Measurements from ENCODE around the gene ADGRA1.

Gene ADGRA1

DNA sequence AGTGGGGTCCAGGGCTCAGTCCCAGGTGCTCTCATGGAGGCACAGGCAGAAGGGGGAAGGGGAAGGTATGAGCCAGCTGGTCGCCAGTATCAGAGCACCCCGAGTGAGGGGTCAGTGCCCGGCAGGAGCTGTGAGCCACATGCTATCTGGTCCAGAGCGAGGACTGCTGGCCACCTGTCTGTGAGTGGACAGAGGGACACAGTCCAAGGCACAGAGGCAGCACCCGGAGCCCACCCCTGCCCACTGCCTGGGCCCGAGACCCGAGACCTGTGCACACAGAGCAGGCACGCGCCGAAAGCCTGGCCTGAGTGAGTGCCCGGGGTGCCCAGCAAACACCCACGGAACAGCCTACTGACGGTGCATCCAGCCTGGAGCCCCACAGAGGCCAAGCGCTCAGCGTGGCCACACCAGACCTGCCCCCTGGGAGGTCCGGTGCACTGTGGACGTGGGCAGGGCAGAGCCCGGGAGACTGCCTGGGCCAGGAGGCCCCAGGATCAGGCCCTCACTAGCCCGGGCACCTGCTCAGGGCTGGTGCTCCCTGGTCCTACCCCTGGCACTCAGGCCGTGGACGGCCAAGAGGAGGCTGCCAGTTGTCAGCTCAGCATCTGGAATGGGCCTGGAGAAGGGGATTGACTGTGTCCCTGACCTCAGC lies 29.4 kb downstream of the ADGRA1 start:
- Histone ChIP-seq H3K27me3 (ENCODE audit: control insufficient read depth in 2 of 2, insufficient read depth in 2 of 2, low read length in 2 of 2) (no peaks in the 10 kb centered on the region), H3K36me3 (ENCODE audit: control insufficient read depth in 2 of 2, insufficient read depth in 2 of 2, low read length in 2 of 2) (no peaks in the 10 kb centered on the region), H3K4me1 (ENCODE audit: control insufficient read depth in 2 of 2, insufficient read depth in 2 of 2, low read length in 2 of 2) (no peaks in the 10 kb centered on the region), H3K9ac (ENCODE audit: low read depth in 1 of 2, low read length in 2 of 2) (no peak overlapping the region), H3K27ac (ENCODE audit: low read depth in 2 of 2, low read length in 2 of 2) (no peak overlapping the region), H3K4me3 (ENCODE audit: low read length in 2 of 2) (no peak overlapping the region), H3K9me3 (ENCODE audit: control insufficient read depth in 2 of 2, low read length in 2 of 2) (peaks cover 0 to 3% of the 10 kb centered on the region in 2 donors)

DNA sequence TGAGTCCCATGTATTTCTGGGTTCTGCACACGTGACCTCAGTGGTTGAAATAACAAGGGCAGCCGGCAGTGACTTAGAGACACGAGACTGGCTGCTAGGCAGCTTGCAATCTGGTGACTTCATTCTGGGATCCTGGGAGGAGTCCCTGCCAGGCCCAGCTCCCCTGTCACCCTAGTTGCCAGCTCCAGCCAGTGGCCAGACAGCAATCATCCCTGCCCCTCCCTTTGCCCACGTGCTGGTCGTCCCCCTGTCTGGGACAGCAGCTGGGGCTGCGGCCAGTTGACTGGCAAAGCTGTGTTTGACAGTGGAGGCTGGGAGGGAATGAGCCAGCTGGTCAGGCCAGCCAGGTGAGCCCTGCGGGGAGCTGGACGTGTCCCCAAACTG lies 30.0 kb downstream of the ADGRA1 start:
- H3K27me3 ChIP-seq (ENCODE audit: control insufficient read depth in 2 of 2, insufficient read depth in 2 of 2, low read length in 2 of 2): no peaks in the 10 kb centered on the region
- no peaks in the 10 kb centered on the region for H3K36me3 ChIP-seq (ENCODE audit: control insufficient read depth in 2 of 2, insufficient read depth in 2 of 2, low read length in 2 of 2)
- H3K9ac ChIP-seq (ENCODE audit: low read depth in 1 of 2, low read length in 2 of 2): no peak overlapping the region
- H3K9me3 ChIP-seq (ENCODE audit: control insufficient read depth in 2 of 2, low read length in 2 of 2): peaks cover 0 to 3% of the 10 kb centered on the region in 2 donors
- no peak overlapping the region for H3K4me3 ChIP-seq (ENCODE audit: low read length in 2 of 2)
- no peak overlapping the region for H3K27ac ChIP-seq (ENCODE audit: low read depth in 2 of 2, low read length in 2 of 2)
- H3K4me1 ChIP-seq (ENCODE audit: control insufficient read depth in 2 of 2, insufficient read depth in 2 of 2, low read length in 2 of 2): no peaks in the 10 kb centered on the region

DNA sequence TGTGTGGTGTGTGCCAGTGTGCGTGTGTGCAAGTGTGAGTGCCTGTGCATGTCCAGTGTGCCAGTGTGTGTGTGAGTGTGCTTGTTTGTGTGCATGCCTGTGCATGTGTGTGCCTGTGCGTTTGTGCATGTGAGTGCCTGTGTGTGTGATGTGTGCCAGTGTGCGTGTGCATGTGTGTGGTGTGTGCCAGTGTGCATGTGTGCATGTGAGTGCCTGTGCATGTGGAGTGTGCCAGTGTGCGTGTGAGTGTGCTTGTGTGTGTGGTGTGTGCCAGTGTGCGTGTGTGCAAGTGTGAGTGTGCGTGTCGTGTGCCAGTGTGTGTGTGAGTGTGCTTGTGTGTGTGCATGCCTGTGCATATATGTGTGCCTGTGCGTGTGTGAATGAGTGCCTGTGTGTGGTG lies 33.8 kb downstream of the ADGRA1 start:
- Histone ChIP-seq H3K27ac (ENCODE audit: low read depth in 2 of 2, low read length in 2 of 2) (no peak overlapping the region), H3K36me3 (ENCODE audit: control insufficient read depth in 2 of 2, insufficient read depth in 2 of 2, low read length in 2 of 2) (no peaks in the 10 kb centered on the region), H3K27me3 (ENCODE audit: control insufficient read depth in 2 of 2, insufficient read depth in 2 of 2, low read length in 2 of 2) (no peaks in the 10 kb centered on the region), H3K9ac (ENCODE audit: low read depth in 1 of 2, low read length in 2 of 2) (no peak overlapping the region), H3K4me3 (ENCODE audit: low read length in 2 of 2) (no peak overlapping the region), H3K4me1 (ENCODE audit: control insufficient read depth in 2 of 2, insufficient read depth in 2 of 2, low read length in 2 of 2) (no peaks in the 10 kb centered on the region), H3K9me3 (ENCODE audit: control insufficient read depth in 2 of 2, low read length in 2 of 2) (peaks cover 0 to 3% of the 10 kb centered on the region in 2 donors)

DNA sequence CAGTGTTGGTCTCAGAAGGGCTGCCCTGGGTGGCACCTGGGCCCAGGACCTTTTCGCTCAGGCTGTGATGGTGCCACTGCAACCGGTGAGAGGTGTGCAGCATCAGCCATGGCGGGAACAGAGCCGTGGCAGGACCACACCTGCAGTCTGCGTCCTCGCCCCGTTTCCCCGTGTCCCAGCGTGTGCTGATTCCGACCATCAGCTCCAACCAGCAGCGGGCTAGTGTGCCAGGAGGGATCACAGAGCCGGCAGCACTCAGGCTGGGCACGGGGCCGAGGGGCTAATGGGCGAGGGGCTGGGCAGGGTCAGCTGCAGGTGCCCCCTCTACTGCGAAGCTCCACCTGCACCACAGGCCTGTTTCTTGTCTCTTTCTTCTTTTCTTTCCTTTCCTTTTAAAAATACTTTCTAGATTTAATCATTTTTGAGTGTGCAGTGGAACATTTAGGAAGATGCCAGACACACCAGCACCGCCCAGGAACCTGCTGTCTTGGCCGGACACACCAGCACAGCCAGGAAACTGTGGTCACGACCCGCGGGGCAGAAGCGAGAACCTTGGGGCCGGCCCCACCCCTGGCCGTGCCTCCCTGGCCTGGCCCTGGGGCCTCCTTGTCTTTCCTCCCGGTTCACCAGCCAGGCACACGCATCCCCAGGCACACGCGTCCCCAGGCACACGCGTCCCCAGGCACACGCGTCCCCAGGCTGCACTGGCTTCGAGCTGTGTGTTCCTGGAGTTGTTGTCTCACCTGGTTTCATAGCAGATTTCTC lies 34.6 kb downstream of the ADGRA1 start:
- H3K27ac ChIP-seq (ENCODE audit: low read depth in 2 of 2, low read length in 2 of 2): no peak overlapping the region
- H3K4me1 ChIP-seq (ENCODE audit: control insufficient read depth in 2 of 2, insufficient read depth in 2 of 2, low read length in 2 of 2): no peaks in the 10 kb centered on the region
- H3K36me3 ChIP-seq (ENCODE audit: control insufficient read depth in 2 of 2, insufficient read depth in 2 of 2, low read length in 2 of 2): no peaks in the 10 kb centered on the region
- H3K27me3 ChIP-seq (ENCODE audit: control insufficient read depth in 2 of 2, insufficient read depth in 2 of 2, low read length in 2 of 2): no peaks in the 10 kb centered on the region
- peaks cover 0 to 3% of the 10 kb centered on the region in 2 donors for H3K9me3 ChIP-seq (ENCODE audit: control insufficient read depth in 2 of 2, low read length in 2 of 2)
- H3K9ac ChIP-seq (ENCODE audit: low read depth in 1 of 2, low read length in 2 of 2): no peak overlapping the region
- no peak overlapping the region for H3K4me3 ChIP-seq (ENCODE audit: low read length in 2 of 2)

DNA sequence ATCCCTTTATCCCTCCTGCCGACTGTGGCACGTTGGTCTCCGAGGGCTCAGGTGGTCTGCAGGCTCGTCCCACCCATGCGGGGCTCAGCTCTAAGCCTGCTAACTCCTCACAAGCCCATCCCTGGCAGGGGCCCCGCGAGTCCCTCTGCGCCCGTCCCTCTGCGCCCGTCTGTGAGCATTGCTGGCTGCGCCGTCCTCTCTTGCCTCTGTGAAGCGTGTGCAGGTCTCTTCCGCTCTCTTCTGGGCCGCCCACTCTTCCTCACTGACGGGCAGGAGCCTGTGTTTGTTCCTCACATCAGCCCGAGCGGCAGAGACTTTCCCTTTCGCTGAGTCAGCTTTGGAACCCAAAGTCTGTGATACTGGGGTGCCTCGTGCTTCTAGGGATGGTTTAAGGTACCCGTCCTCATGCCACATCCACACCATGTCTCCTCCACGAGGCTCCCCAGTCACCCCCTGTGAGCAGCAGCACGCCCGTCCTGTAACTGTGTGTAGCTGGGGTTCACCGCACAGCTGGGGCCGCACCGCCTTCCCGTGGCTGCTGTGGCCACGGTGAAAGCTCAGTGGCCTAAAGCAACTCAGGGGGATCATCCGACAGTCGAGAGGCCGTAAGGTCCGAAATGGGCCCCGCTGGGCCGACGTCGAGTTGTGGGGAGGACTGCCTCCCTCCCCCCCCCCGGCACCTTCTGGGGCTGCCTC lies 35.5 kb downstream of the ADGRA1 start:
- H3K4me3 ChIP-seq (ENCODE audit: low read length in 2 of 2): no peak overlapping the region
- H3K9ac ChIP-seq (ENCODE audit: low read depth in 1 of 2, low read length in 2 of 2): no peak overlapping the region
- peaks cover 0 to 3% of the 10 kb centered on the region in 2 donors for H3K9me3 ChIP-seq (ENCODE audit: control insufficient read depth in 2 of 2, low read length in 2 of 2)
- no peak overlapping the region for H3K27ac ChIP-seq (ENCODE audit: low read depth in 2 of 2, low read length in 2 of 2)
- H3K4me1 ChIP-seq (ENCODE audit: control insufficient read depth in 2 of 2, insufficient read depth in 2 of 2, low read length in 2 of 2): no peaks in the 10 kb centered on the region
- no peaks in the 10 kb centered on the region for H3K27me3 ChIP-seq (ENCODE audit: control insufficient read depth in 2 of 2, insufficient read depth in 2 of 2, low read length in 2 of 2)
- H3K36me3 ChIP-seq (ENCODE audit: control insufficient read depth in 2 of 2, insufficient read depth in 2 of 2, low read length in 2 of 2): no peaks in the 10 kb centered on the region

DNA sequence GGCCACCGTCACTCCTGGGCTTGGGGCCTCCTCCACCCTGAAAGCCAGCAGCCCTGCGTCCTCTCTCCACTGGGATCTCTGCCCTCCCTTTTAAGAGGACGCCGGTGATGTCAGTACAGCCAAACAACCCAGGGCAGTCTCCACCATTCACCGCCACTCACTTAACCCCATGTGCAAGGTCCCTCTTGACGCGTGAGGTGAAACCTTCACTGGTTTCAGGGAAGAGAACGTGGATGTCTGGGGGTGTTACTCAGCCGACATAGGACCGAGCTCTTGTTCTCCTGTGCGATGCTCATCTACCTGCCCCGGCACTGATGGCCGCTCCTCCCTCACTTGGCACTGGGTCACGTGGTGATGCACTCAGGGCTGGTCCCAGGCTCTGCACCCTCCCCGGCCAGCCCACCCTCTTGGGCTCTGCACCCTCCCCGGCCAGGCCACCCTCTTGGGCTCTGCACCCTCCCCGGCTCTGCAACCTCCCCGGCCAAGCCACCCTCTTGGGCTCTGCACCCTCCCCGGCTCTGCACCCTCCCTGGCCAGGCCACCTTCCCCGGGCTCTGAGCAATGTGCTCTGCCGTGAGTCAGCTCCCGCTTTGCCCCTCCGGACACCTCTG lies 36.1 kb downstream of the ADGRA1 start:
- Histone ChIP-seq H3K9me3 (ENCODE audit: control insufficient read depth in 2 of 2, low read length in 2 of 2) (peaks cover 0 to under 1% of the 10 kb centered on the region in 2 donors), H3K9ac (ENCODE audit: low read depth in 1 of 2, low read length in 2 of 2) (no peak overlapping the region), H3K27me3 (ENCODE audit: control insufficient read depth in 2 of 2, insufficient read depth in 2 of 2, low read length in 2 of 2) (no peaks in the 10 kb centered on the region), H3K4me3 (ENCODE audit: low read length in 2 of 2) (no peak overlapping the region), H3K27ac (ENCODE audit: low read depth in 2 of 2, low read length in 2 of 2) (no peak overlapping the region), H3K4me1 (ENCODE audit: control insufficient read depth in 2 of 2, insufficient read depth in 2 of 2, low read length in 2 of 2) (no peaks in the 10 kb centered on the region), H3K36me3 (ENCODE audit: control insufficient read depth in 2 of 2, insufficient read depth in 2 of 2, low read length in 2 of 2) (no peaks in the 10 kb centered on the region)

DNA sequence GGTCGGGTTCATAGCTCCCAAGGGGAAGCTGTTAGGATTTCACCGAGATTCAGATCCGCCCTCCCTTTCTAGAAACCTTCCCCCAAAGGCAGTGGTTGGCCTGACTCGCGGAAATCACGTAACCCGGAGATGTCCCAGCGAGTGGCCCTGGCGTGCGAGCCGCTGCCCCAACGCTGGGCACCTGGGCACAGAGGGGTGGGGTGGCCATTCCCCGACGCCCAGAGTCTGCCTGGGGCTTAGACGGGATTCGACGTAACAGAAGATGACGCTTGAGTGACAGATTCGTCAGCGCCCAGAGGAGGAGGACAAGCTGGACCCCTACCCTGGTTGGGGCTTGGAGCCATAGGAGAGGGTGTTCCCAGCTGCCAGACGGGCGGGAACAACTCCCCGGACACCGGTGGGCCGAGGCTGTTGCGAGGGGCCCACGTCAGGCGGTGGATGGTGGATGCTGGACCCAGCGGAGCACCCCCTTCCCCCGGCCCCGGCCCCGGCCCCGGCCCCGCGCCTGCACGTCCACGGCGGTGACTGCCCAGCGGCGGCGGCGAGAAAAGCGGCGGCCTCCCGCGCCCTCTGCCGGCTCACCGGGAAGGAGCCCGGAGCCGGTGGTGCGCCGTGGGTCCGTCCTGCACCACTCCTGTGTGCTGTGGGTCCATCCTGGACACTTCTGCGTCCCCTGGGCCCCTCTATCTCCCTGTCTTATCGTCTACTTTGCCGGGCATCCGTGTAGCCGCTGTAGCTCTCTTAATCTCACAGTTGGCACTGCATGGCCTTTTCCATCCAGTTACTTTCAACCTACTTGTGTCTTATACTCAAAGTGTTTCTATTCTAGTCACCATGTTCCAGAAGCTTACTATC lies 36.9 kb downstream of the ADGRA1 start:
- H3K9ac ChIP-seq (ENCODE audit: low read depth in 1 of 2, low read length in 2 of 2): no peak overlapping the region
- H3K36me3 ChIP-seq (ENCODE audit: control insufficient read depth in 2 of 2, insufficient read depth in 2 of 2, low read length in 2 of 2): no peaks in the 10 kb centered on the region
- H3K4me1 ChIP-seq (ENCODE audit: control insufficient read depth in 2 of 2, insufficient read depth in 2 of 2, low read length in 2 of 2): no peaks in the 10 kb centered on the region
- no peak overlapping the region for H3K27ac ChIP-seq (ENCODE audit: low read depth in 2 of 2, low read length in 2 of 2)
- H3K9me3 ChIP-seq (ENCODE audit: control insufficient read depth in 2 of 2, low read length in 2 of 2): no peaks in the 10 kb centered on the region
- H3K27me3 ChIP-seq (ENCODE audit: control insufficient read depth in 2 of 2, insufficient read depth in 2 of 2, low read length in 2 of 2): no peaks in the 10 kb centered on the region
- no peak overlapping the region for H3K4me3 ChIP-seq (ENCODE audit: low read length in 2 of 2)

DNA sequence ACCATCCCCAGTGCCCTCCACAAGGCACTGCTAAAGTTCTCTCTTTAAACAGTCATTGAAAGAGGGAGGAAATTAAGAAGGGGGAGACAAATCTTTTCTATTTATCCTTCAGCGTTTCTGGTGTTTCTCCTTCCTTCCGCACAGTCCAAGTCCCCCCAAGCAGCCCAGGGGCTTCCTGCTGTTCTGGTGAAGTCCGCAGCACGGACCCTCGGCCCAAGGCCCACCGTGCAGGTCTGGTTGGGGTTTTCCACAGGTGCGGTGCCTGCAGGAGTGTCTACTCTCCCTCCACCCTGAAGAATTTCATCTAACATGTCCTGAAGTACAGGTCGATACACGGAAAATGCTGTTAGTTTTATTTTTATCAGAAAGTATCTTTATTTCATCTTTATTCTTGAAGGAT lies 38.2 kb downstream of the ADGRA1 start:
- Histone ChIP-seq H3K4me3 (ENCODE audit: low read length in 2 of 2) (no peak overlapping the region), H3K36me3 (ENCODE audit: control insufficient read depth in 2 of 2, insufficient read depth in 2 of 2, low read length in 2 of 2) (no peaks in the 10 kb centered on the region), H3K27me3 (ENCODE audit: control insufficient read depth in 2 of 2, insufficient read depth in 2 of 2, low read length in 2 of 2) (no peaks in the 10 kb centered on the region), H3K4me1 (ENCODE audit: control insufficient read depth in 2 of 2, insufficient read depth in 2 of 2, low read length in 2 of 2) (no peaks in the 10 kb centered on the region), H3K27ac (ENCODE audit: low read depth in 2 of 2, low read length in 2 of 2) (no peak overlapping the region), H3K9me3 (ENCODE audit: control insufficient read depth in 2 of 2, low read length in 2 of 2) (no peaks in the 10 kb centered on the region), H3K9ac (ENCODE audit: low read depth in 1 of 2, low read length in 2 of 2) (no peak overlapping the region)

DNA sequence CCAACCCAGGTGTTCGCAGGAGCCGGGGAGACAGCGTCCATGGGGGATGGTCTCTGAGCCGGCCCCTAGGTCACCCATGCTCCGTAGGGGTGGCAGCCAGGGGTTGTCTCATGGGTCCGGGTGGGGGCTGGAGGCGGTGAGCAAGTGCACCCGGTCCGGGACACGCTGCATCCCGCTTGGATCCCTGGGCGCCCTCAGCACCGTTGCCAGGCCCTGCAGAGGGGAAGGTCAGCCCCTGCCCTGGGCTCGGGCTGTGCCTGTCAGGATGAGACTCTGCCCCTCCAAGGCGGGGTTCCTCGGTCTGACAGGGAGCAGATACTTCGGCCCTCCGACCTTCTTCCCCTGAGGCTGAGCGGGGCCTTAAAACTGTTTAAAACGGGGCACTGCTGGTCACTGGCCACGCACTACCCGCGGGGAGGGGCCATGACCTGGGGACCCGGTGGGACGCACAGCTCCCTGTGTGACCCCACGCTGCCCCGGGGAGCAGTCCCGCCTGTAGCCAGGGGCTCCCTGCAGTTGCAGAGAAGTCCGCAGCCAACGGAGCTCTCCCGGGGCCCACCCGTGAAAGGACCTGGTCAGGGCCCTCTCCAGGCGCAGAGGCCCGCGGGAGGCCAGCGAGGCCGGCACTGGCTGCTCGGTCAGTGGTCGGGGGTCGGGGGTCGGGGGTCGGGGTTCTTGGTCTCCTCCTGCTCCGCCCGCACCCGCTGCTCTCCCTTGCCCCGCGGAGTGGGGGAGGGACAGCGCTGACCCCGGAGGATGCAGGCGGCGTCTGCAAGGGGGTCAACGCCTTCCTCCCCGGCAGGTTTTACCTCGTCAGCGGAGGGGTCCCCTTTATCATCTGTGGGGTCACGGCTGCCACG lies 38.9 kb downstream of the ADGRA1 start:
- no peak overlapping the region for H3K4me3 ChIP-seq (ENCODE audit: low read length in 2 of 2)
- no peaks in the 10 kb centered on the region for H3K27me3 ChIP-seq (ENCODE audit: control insufficient read depth in 2 of 2, insufficient read depth in 2 of 2, low read length in 2 of 2)
- no peaks in the 10 kb centered on the region for H3K4me1 ChIP-seq (ENCODE audit: control insufficient read depth in 2 of 2, insufficient read depth in 2 of 2, low read length in 2 of 2)
- no peak overlapping the region for H3K9ac ChIP-seq (ENCODE audit: low read depth in 1 of 2, low read length in 2 of 2)
- H3K9me3 ChIP-seq (ENCODE audit: control insufficient read depth in 2 of 2, low read length in 2 of 2): no peaks in the 10 kb centered on the region
- no peaks in the 10 kb centered on the region for H3K36me3 ChIP-seq (ENCODE audit: control insufficient read depth in 2 of 2, insufficient read depth in 2 of 2, low read length in 2 of 2)
- no peak overlapping the region for H3K27ac ChIP-seq (ENCODE audit: low read depth in 2 of 2, low read length in 2 of 2)
